GM21529 (cell line): Measurements from ENCODE around the gene NIT1.

Experiments
- ATAC-seq: cut with Tn5 transposase; IDR thresholded peaks from one replicate; pipeline ENCODE4 v1.9.1; 2021; ENCODE audit not compliant: unreplicated experiment

Gene NIT1, protein sequence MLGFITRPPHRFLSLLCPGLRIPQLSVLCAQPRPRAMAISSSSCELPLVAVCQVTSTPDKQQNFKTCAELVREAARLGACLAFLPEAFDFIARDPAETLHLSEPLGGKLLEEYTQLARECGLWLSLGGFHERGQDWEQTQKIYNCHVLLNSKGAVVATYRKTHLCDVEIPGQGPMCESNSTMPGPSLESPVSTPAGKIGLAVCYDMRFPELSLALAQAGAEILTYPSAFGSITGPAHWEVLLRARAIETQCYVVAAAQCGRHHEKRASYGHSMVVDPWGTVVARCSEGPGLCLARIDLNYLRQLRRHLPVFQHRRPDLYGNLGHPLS

DNA sequence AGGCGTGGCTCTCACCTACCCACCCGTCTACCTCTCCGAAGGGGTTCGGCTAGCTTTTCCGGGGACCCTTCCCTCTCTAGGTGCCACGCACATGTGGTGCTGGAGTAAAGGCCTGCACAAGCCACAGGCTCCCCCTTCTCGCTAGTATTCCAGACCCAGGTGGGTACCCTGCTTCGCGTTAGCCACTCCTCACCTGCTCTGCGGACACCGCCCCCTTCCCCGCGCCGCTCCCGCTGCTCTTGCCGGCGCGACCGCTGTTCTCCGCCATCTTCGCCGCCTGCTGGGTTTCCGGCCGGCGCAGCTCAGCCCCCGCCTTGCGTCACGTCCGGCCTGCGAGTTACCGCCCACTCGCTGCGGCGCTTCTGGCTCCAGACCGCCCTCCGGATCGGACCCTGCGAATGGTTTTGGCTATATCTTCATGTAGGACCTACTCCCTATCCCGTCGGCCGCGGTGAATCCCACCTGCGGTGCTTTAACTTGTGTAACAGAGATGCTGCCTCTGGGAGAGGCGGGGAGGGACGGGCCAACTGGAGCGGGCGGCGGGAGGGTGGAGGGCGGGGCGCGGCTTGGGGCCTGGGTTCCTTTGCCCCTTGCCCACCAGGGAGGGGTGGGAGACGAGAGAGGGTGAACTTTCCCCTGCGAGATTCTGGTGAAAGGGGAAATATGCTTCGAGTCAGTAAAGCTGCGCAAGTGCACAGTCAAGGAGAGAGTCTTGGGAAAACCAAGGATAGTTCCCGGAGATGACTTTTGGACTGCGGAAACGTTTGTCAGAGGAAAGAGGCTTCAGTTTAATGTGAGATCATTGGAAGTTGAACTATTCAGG, at the start of gene NIT1, which contains the start of gene PFDN2:
Gene NIT1, plus strand, starts transcription at position 347 of the 823 bp plus-strand sequence. Its CDS starts 72 bp downstream, at position 419.
Gene PFDN2, minus strand, starts transcription at position 279 of the 823 bp plus-strand sequence. Its CDS starts 11 bp downstream, at position 268.
- ATAC-seq = peak; percentile 83

- peak; percentile 65 for ATAC-seq
These were observed 49.3 kb upstream of the NIT1 start for GRCh38 chr1:161068306-161069234.

DNA sequence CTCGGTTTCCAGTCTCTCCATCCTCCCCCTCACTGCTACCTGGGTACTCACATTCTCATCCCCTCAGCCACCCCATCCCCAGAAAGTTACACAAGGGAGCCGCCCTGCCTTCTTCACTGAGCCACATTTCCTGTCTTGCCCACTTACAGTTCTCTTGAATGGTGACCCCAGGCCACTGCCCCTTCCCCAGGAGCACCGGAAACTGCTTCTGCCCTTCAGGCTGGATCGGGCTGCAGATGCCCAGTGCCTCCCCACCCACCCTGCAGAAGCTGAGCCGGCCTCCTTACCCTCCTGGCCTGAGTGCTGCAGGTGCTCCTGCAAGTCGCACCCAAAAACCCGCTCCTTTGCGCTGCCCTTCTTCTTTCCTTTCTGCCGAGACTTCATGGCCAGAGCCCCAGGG, 48.7 kb upstream of the NIT1 start:
- peak; percentile 0 for ATAC-seq

GRCh38 chr1:161069731-161070270, 48.1 kb upstream of the NIT1 start, which contains the start of gene ARHGAP30:
ARHGAP30 (minus strand) TSS chr1:161069891; CDS start chr1:161069624, 267 bp downstream.
- peak; percentile 84 for ATAC-seq

- no peak for ATAC-seq
These were observed 47.1 kb upstream of the NIT1 start for GRCh38 chr1:161070761-161071160.

DNA sequence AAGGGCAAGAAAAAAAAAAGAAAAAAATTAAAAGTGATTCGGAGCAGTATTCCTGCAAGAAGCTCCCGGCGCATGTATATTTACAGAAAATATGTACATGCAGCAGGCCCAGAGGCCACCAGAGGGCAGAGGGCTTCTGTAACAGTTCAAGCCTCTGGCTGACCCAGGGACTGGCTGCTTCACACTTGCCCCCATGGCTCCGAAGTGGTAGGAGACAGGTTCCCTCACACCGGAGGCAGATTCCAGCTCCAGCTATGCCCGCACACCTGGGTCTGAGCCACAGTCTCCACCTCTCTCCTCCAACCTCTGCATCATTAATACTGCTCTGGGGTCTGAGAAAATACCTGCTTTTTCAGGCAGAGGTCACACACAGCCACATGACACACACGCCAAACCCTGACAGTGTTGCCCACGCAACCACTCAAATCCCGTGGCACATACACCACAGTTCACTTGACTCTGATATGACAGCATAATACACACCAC, 46.0 kb upstream of the NIT1 start:
- ATAC-seq = no peak

DNA sequence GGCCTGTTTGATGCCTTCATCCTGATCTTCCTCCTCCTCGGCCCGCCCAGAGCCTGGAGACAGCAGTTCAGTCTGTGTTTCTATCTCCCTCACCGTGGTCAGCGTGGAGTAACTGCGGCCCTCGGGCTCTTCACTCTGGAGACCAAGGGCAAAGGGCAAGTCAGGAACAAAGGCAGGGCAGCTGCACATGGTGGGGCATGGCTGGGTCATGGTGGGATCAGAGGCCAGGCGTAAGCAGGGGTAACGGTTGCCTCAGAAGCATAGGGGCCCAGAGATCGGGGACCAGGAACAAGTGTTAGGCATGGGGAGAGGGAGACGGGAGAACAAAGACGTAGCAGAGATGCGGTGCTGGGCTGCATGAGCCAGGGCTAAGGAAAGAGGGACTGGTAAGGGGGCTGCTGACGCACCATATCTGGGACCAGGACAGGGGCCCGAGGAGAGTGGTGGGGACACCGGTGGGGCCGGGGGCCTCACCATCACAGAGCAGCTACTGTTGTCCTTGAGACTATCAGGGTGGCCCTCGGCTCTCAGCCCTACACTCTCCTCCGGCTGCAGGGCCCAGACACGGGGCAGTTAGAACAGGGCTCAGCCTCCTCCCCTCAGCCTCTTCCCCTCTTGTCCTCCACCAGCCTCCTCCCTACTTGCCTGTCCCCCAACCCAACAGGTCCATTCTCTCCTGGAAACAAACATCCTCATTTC, 45.0 kb upstream of the NIT1 start:
- no peak for ATAC-seq

- no peak for ATAC-seq
These were observed 44.3 kb upstream of the NIT1 start for GRCh38 chr1:161073474-161074121.

GRCh38 chr1:161074676-161075368, 43.1 kb upstream of the NIT1 start:
- no peak for ATAC-seq

- no peak for ATAC-seq
These were observed 41.5 kb upstream of the NIT1 start for GRCh38 chr1:161076410-161076809.

DNA sequence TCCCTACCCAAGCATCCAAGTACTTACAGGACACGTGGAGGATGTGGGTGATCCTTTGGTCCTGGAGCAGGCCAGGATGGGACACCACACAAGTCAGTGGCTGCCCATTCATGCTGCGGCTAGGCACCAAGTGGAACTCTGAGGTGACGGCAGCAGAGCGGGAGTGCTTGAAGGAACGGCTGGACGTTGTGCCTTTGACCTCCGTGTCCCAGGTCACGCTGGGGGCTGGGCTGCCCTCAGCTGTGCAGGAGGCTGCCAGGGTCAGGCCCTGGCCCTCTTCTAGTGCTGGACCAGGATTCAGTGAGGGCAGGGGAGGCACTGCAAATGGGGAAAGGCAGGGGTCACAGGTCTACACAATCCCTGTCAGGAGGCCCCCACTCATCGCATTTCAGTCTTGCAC, 40.5 kb upstream of the NIT1 start:
- no peak for ATAC-seq

DNA sequence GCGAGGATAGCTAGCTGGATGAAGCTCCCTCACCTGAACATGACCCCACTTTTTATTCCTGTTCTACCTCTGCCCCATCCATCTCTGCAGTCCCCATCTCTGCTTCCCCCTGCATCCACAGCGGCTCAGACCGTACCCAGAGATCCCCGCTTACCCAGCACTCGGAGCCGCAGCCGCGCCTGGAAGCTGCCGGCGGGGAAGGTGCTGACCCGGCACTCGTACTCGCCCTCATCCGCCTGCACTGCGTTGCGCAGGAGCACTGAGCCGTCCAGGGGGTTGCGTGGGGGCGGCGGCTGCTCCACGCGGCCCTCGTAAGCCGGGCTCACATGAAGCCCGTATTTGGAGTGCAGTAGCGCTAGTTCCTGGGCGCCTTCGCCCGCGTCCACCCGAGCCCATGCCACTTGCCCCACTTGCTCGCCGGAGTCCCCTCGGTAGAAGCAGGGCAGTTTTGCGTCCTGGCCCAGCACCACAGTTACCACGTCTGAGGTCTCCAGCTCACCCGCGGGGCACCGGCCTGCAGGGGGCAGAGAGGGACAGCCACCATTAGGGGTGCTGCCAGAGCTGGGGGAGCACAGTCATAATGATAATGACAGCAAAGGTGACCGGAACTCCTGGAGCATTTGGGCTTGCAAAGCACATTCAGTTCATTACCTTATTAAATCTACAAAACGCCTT, 38.3 kb upstream of the NIT1 start:
- ATAC-seq = no peak

DNA sequence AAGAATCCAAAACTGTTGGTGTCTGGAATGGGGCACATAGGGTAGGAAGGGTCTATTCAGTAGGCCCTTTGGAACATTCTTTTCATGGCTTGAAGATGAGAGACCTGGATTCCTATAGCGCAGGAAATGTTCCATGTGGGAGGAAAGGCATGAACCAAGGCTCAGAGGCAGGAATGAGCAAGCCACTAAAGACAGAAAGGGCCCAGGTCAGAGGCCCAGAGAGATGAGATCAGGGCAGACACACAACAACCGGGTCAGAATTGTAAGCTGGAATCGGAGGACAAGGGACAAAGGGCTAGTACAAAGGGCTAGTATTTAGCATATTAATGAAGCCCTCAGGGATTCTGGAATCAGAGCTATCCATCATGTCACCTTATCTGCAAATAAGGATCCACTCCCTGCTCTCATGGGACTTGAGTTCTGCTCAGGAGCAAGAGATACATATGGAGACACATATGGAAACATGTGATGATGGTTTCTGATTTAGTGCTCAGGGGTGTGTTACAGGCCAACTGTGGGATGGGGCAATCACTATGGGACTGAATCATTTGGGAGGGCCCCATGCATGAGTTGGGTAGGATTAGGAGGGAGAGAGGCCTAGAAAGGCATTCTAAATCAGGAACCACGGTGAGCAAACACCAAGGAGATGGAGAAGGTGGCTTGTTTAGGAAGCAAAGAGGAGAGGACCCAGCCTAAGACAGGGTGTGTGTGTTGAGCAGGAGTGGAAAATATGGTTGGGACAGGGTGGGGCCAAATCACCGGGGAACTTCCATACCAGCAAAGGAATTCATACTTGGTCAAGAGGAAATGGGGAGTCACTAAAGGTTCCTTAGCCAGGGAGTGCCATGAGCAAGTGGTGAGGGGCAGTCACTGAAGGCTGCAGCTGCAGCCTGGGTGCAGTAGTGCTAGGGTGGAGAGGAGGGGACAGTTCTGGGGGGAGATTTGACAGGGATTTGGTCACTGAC, 37.2 kb upstream of the NIT1 start:
- no peak for ATAC-seq

DNA sequence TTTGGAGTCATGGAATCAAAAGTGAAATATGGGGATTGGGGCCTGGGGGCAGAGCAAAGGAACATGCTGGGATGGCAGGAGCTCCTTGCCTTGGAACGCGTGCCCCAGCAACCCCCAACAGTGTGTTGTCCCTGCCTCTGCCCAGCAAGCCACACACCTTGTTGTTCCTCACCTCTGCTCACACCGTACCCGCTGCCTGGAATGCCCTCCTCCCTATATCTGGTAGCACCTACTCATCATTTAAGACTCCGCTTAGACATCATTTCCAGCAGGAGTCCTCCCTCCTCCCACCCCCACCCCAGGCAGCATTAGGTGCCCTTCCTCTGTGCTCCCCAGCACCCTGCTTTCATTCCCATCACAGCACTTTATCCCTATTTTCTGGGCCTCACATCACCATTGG, 36.4 kb upstream of the NIT1 start:
- ATAC-seq = no peak

DNA sequence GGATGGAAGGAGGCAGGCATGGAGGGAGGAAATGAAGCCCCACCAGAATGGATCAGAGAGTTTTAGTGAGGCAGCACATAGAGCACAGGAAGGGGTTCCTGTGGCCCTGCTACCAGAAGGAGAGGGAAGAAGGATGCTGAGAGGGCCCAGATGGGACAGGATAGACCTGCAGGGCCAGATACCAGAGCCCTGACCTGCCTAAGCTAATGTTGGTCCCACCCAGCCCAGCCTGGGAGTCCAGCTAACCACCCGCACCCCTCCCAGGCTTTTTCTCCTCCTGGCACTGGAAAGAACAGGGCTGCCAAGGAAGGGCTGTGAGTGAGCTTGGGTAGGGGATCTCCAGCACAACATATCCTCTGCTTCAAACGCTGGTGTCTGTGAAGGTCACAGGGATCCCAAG, 35.4 kb upstream of the NIT1 start:
- no peak for ATAC-seq

GRCh38 chr1:161082996-161083747, 34.7 kb upstream of the NIT1 start:
- no peak for ATAC-seq
